ENCODE measurements around the gene NCAPD2. TPM values are rescaled to one million over a fixed set of nuclear protein-coding genes. Genes with fewer than 3 reads are reported as not detected.
A peak's percentile ranks its signal among the peaks of the same experiment; 100 is the strongest.

NCAPD2 gene
- total and polyA plus RNA-seq, 12 donors = 5.4 to 18.8 (median 12.2) TPM

DNA sequence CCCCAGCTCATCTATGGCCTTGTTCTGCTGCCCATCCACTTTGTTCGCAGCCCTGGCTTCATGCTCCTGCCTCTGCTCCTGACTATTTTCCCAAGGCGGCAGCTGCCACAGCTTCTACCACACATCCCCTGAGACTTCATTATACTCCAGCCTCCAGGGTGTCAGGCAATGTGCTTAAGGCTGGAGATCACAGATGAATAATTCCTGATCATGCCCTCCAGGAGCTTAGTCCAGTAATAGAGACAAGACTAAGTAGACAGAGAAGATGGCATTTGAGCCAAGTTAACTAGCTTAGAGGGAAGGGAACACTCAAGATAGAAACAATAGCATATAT, 34.9 kb upstream of the NCAPD2 start:
- H3K4me1 ChIP-seq = peaks cover 0 to 48% (median 12%) of the 10 kb centered on the region in 9 donors

GRCh38 chr12:6460751-6461371, 33.0 kb upstream of the NCAPD2 start:
- DNase-seq (no peak), ATAC-seq (peak; percentile 30 to 82 (median 70))
- peaks cover 0 to 98% (median 66%) of the 10 kb centered on the region in 9 donors for H3K36me3 ChIP-seq
- H3K27me3 ChIP-seq = no peaks in the 10 kb centered on the region
- H3K4me3 ChIP-seq = peak overlapping the region in 1 of 10 donors; percentile 22
- TF ChIP-seq CTCF (IDR thresholded peaks at IDR 0.05) = no peak
- WGBS, 2 donors = 68 to 73% methylated on average over 10 of the region's 10 CpGs
- H3K4me1 ChIP-seq = peaks cover 0 to 65% (median 12%) of the 10 kb centered on the region in 9 donors
- H3K9me3 ChIP-seq = no peaks in the 10 kb centered on the region
- intact Hi-C loops (cut with DNase I) = loop anchor here in 8 of 10 donors (5.0 to 10.0 kb wide), 5 partner anchors 34 to 136 kb away; no protein-coding TSS in a partner anchor
- peak overlapping the region in 9 of 10 donors; percentile 39 to 89 (median 56) for H3K27ac ChIP-seq

More for the DNA sequence above, 34.9 kb upstream of the NCAPD2 start:
- 93 to 96% methylated on average over 2 of the region's 2 CpGs for WGBS, 2 donors
- Histone ChIP-seq H3K4me3 (no peak overlapping the region), H3K27me3 (no peaks in the 10 kb centered on the region), H3K36me3 (peaks cover 0 to 100% (median 68%) of the 10 kb centered on the region in 9 donors), H3K9me3 (no peaks in the 10 kb centered on the region), H3K27ac (no peak overlapping the region)
- DNase-seq (no peak), ATAC-seq (no peak)
- intact Hi-C loops (cut with DNase I) = no loop called here
- no peak for TF ChIP-seq CTCF (IDR thresholded peaks at IDR 0.05)

- Histone ChIP-seq H3K27me3 (no peaks in the 10 kb centered on the region), H3K9me3 (no peaks in the 10 kb centered on the region), H3K27ac (peak overlapping the region in 9 of 10 donors; percentile 39 to 89 (median 56)), H3K4me1 (peaks cover 0 to 71% (median 12%) of the 10 kb centered on the region in 9 donors), H3K36me3 (peaks cover 0 to 98% (median 66%) of the 10 kb centered on the region in 9 donors), H3K4me3 (peak overlapping the region in 1 of 10 donors; percentile 22)
- no peak for TF ChIP-seq CTCF (IDR thresholded peaks at IDR 0.05)
- WGBS, 2 donors = 66 to 75% methylated on average over 15 of the region's 15 CpGs
- DNase-seq (no peak), ATAC-seq (peak; percentile 25 to 61 (median 35))
- intact Hi-C loops (cut with DNase I) = loop anchor here in 8 of 10 donors (5.0 to 10.0 kb wide), 5 partner anchors 34 to 137 kb away; no protein-coding TSS in a partner anchor
These were observed 32.3 kb upstream of the NCAPD2 start for GRCh38 chr12:6461401-6462233.

DNA sequence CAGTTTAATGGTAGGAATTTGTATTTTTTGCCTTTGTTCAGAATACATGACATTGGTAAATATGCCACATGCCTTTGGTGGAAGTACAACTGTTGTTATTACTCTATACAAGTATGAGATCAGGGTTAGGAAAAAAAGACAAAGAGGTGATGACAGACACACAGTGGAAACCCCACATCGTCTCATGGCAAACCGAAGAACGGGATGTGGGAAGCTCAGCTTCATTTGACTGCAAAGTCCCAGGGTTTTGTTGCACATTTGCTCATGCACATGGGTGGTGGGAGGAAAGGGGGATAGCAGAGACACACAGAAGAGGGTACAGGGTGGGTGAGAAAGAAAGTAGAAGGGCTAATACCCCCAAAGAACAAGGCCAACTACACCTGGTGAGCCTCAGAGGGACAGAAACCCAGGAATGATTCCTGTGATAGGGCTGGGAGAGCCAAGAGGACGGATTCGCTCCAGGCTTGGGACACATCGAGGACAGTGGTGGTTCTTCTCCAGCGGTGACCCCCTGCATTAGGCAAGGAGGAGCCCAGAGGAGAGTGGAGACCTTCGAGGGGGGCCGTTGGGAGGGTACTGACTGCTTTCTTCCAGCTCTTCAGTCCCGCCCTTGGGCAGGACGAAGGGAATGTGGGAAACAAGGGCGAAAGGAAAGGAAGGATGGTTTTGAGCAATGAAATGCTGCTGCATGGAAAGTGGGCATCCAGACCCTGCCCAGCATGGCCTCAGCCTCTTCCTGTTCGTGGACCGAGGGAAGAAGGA, 31.5 kb upstream of the NCAPD2 start:
- DNase-seq = no peak
- intact Hi-C loops (cut with DNase I) = loop anchor here in 8 of 10 donors (5.0 to 10.0 kb wide), 5 partner anchors 35 to 138 kb away; no protein-coding TSS in a partner anchor
- H3K27me3 ChIP-seq = no peaks in the 10 kb centered on the region
- 87 to 91% methylated on average over 14 of the region's 14 CpGs for WGBS, 2 donors
- H3K36me3 ChIP-seq = peaks cover 0 to 93% (median 59%) of the 10 kb centered on the region in 9 donors
- ATAC-seq = no peak
- no peak for TF ChIP-seq CTCF (IDR thresholded peaks at IDR 0.05)
- H3K9me3 ChIP-seq = no peaks in the 10 kb centered on the region
- peaks cover 0 to 71% (median 12%) of the 10 kb centered on the region in 9 donors for H3K4me1 ChIP-seq
- H3K27ac ChIP-seq = peak overlapping the region in 8 of 10 donors; percentile 30 to 89 (median 52)
- H3K4me3 ChIP-seq = no peak overlapping the region

All from heart right ventricle (tissue), 16 donors.